Measurements from ENCODE around the gene C9orf50. TPM values are rescaled to one million over a fixed set of nuclear protein-coding genes. Genes with fewer than 3 reads are reported as not detected.

The C9orf50 gene
- total and polyA plus RNA-seq, 4 donors = 0.44 to 0.60 (median 0.59) TPM; not detected in 1

DNA sequence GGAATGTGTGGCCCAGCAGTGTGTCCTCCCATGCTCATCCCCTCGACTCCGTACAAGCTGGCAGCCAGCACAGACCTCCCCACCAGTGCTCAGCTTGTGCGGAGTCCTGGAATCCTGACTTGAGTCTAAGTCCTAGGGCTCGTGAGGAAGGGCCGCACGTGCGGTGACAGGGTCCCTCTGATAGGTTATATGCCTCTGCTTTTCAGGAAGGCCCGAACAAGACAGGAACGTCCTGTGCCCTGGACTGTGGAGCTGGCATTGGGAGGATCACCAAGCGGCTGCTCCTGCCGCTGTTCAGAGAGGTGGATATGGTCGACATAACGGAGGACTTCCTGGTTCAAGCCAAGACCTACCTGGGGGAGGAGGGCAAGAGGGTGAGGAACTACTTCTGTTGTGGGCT lies 12.9 kb upstream of the C9orf50 start:
- peaks cover 31% of the 10 kb centered on the region for H3K4me1 ChIP-seq (ENCODE audit: control insufficient read depth, insufficient read depth, low read length)
- no peak overlapping the region for H3K4me3 ChIP-seq (ENCODE audit: low read depth, low read length)
- DNase-seq (ENCODE audit: low read depth in 4 of 6, low spot score in 6 of 6) = no peak
- no peaks in the 10 kb centered on the region for H3K27me3 ChIP-seq (ENCODE audit: control insufficient read depth, insufficient read depth, low read length)
- H3K27ac ChIP-seq (ENCODE audit: low read depth, low read length) = no peak overlapping the region
- 87% methylated on average over 13 of the region's 13 CpGs for WGBS (ENCODE audit: insufficient coverage)
- H3K9me3 ChIP-seq (ENCODE audit: control insufficient read depth, insufficient read depth, low read length) = no peaks in the 10 kb centered on the region
- H3K36me3 ChIP-seq (ENCODE audit: control insufficient read depth, insufficient read depth, low read length) = peaks cover 87% of the 10 kb centered on the region

DNA sequence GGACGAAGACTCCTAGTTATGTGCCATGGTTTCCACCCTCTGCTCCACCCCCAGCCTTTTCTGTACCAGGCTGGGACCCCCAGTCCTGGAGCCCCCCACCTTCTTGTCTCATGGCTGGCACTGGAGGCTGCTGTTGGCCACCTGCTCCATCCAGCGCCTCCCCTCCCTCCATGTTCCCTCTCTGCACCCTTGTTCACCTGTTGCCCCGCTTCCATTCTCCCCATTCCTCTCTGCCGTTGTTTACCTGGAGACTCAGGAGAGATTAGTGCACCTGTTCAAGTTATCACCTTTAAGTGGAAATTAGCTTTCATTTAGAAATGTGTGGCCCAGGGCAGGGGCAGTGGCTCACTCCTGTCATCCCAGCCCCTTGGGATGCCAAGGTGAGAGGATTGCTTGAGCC lies 12.3 kb upstream of the C9orf50 start:
- DNase-seq (ENCODE audit: low read depth in 4 of 6, low spot score in 6 of 6) = no peak
- no peaks in the 10 kb centered on the region for H3K27me3 ChIP-seq (ENCODE audit: control insufficient read depth, insufficient read depth, low read length)
- no peak overlapping the region for H3K4me3 ChIP-seq (ENCODE audit: low read depth, low read length)
- H3K4me1 ChIP-seq (ENCODE audit: control insufficient read depth, insufficient read depth, low read length) = peaks cover 32% of the 10 kb centered on the region
- WGBS (ENCODE audit: insufficient coverage) = no CpG with 5 or more reads among the region's 4 CpGs
- no peaks in the 10 kb centered on the region for H3K9me3 ChIP-seq (ENCODE audit: control insufficient read depth, insufficient read depth, low read length)
- peaks cover 81% of the 10 kb centered on the region for H3K36me3 ChIP-seq (ENCODE audit: control insufficient read depth, insufficient read depth, low read length)
- H3K27ac ChIP-seq (ENCODE audit: low read depth, low read length) = no peak overlapping the region

DNA sequence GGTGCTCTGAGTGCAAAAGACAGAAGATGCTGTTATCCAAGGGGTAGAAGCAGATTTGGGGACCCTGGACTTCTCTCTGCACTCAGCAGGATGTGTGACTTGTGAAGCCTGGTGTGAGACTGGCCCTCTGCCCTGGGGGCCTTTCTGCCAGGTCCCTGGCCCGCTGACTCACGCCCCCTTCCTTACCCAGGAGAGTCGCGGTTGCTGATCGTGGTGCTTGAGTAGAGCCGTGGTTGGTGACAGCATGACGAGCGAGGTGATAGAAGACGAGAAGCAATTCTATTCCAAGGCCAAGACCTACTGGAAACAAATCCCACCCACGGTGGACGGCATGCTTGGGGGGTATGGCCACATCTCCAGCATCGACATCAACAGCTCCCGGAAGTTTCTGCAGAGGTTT lies 11.6 kb upstream of the C9orf50 start:
- Histone ChIP-seq H3K36me3 (ENCODE audit: control insufficient read depth, insufficient read depth, low read length) (peaks cover 76% of the 10 kb centered on the region), H3K9me3 (ENCODE audit: control insufficient read depth, insufficient read depth, low read length) (no peaks in the 10 kb centered on the region), H3K27ac (ENCODE audit: low read depth, low read length) (no peak overlapping the region), H3K4me3 (ENCODE audit: low read depth, low read length) (no peak overlapping the region), H3K27me3 (ENCODE audit: control insufficient read depth, insufficient read depth, low read length) (no peaks in the 10 kb centered on the region), H3K4me1 (ENCODE audit: control insufficient read depth, insufficient read depth, low read length) (peaks cover 39% of the 10 kb centered on the region)
- no peak for DNase-seq (ENCODE audit: low read depth in 4 of 6, low spot score in 6 of 6)
- WGBS (ENCODE audit: insufficient coverage) = no CpG with 5 or more reads among the region's 13 CpGs

DNA sequence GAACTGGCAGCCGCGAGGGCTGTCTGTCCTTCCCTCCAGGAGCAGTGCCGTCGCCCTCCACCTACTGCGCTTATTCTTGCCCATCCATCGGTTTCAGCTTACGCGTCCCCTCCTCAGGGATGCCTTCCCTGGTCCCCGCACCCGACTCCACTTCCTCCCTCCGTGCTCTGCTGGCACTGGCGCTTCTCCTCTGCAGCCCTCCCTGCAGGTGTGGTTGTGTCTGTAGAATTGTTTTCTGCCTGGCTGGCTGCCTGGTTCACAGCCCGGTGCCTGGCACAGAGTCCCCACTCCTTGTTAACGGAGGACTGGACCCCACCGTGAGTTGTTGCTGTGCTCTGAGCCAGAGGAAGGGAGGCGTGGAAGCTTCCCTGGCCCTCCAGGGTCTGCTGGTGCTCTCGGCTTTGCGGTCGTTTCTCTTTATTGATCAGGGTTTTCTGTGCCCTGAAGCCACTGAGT lies 10.8 kb upstream of the C9orf50 start:
- no peak for DNase-seq (ENCODE audit: low read depth in 4 of 6, low spot score in 6 of 6)
- Histone ChIP-seq H3K27me3 (ENCODE audit: control insufficient read depth, insufficient read depth, low read length) (no peaks in the 10 kb centered on the region), H3K4me3 (ENCODE audit: low read depth, low read length) (no peak overlapping the region), H3K36me3 (ENCODE audit: control insufficient read depth, insufficient read depth, low read length) (peaks cover 69% of the 10 kb centered on the region), H3K9me3 (ENCODE audit: control insufficient read depth, insufficient read depth, low read length) (no peaks in the 10 kb centered on the region), H3K4me1 (ENCODE audit: control insufficient read depth, insufficient read depth, low read length) (peaks cover 45% of the 10 kb centered on the region), H3K27ac (ENCODE audit: low read depth, low read length) (no peak overlapping the region)
- 50% methylated on average over 12 of the region's 19 CpGs for WGBS (ENCODE audit: insufficient coverage)

DNA sequence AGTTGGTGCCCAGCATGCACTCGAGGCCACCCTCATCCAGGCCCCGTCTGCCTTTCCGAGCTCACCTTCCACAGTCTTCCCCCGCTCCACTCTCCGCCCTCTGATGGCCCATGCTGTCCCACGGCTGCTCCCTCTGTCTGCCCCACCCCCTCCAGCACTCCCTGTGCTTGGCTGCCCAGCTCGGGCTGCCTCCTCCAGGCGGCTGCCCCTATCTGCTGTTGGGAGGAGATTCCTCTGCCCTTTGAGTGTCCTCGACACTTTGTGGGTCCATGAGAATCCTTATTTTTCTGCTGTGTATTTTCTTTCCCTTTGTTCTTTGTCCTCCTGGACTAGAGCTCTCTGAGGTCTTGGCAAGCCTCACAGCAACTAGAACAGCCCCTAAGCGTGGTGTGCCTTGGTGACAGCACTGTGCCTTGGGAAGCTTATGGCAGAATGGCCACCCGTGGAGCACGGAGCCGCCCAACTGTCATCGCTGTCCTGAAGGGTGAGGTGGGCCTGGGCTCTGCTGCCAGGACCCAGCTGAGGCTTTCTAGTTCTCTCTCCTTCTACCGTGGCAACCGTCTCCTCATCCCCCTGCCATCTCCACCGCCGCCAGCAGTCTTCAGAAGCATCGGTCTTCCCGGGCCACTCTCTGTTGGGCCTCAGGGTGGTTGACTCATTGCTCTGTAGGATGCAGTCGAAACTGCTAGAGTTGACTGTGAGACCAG lies 10.2 kb upstream of the C9orf50 start:
- Histone ChIP-seq H3K36me3 (ENCODE audit: control insufficient read depth, insufficient read depth, low read length) (peaks cover 63% of the 10 kb centered on the region), H3K4me1 (ENCODE audit: control insufficient read depth, insufficient read depth, low read length) (peaks cover 49% of the 10 kb centered on the region), H3K27ac (ENCODE audit: low read depth, low read length) (peak overlapping the region; percentile 25), H3K27me3 (ENCODE audit: control insufficient read depth, insufficient read depth, low read length) (no peaks in the 10 kb centered on the region), H3K4me3 (ENCODE audit: low read depth, low read length) (no peak overlapping the region), H3K9me3 (ENCODE audit: control insufficient read depth, insufficient read depth, low read length) (no peaks in the 10 kb centered on the region)
- peak in 1 of 6 donors; percentile 45 for DNase-seq (ENCODE audit: low read depth in 4 of 6, low spot score in 6 of 6)
- 48% methylated on average over 17 of the region's 21 CpGs for WGBS (ENCODE audit: insufficient coverage)

DNA sequence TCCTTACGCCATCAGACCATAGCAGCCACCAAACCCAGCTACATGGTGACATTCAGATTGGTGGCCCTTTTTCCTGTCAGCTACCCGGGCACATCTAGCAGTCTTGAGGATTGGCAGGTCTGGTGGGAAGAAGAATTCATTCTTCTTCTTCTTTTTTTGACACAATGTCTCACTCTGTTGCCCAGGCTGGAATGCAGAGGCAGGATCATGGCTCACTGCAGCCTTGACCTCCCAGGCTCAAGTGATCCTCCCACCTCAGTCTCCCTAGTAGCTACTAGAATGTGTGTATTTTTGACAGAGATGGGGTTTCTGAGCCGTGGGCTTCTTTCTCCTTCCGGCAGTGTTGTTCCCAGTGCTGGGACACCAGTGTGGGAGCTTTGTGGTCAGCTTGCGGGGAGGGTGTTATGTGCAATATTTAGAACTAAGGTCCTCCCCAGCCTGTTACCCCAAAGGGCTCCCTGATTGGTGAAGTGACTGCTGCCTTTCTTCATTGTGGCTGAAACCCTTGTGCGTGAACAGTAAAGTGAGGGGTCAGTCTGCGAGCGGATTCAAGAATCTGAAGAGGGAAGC lies 8.4 kb upstream of the C9orf50 start:
- Histone ChIP-seq H3K27me3 (ENCODE audit: control insufficient read depth, insufficient read depth, low read length) (no peaks in the 10 kb centered on the region), H3K4me1 (ENCODE audit: control insufficient read depth, insufficient read depth, low read length) (peaks cover 56% of the 10 kb centered on the region), H3K4me3 (ENCODE audit: low read depth, low read length) (no peak overlapping the region), H3K9me3 (ENCODE audit: control insufficient read depth, insufficient read depth, low read length) (no peaks in the 10 kb centered on the region), H3K36me3 (ENCODE audit: control insufficient read depth, insufficient read depth, low read length) (peaks cover 45% of the 10 kb centered on the region), H3K27ac (ENCODE audit: low read depth, low read length) (no peak overlapping the region)
- DNase-seq (ENCODE audit: low read depth in 4 of 6, low spot score in 6 of 6) = no peak
- WGBS (ENCODE audit: insufficient coverage) = 100% methylated on average over 3 of the region's 8 CpGs

DNA sequence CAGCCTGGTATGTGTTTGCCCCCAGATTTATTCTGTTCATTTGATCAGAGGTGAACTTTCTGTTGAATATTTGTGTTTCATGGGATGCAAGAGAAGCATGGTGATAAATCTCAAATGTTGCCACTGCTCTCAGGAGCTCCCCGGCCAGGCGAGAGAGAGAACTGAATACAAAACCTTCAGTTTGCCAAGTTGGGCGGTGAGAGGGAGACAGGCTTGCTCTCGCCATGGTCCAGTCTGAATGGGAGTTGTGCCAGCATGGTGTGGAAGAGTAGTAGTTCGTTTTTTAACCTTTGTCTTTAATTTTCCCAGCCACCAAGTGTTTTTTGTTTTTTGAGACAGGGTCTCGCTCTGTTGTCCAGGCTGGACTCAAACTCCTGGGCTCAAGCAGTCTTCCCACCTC lies 7.8 kb upstream of the C9orf50 start:
- no peak overlapping the region for H3K4me3 ChIP-seq (ENCODE audit: low read depth, low read length)
- H3K27ac ChIP-seq (ENCODE audit: low read depth, low read length) = no peak overlapping the region
- H3K27me3 ChIP-seq (ENCODE audit: control insufficient read depth, insufficient read depth, low read length) = no peaks in the 10 kb centered on the region
- H3K36me3 ChIP-seq (ENCODE audit: control insufficient read depth, insufficient read depth, low read length) = peaks cover 39% of the 10 kb centered on the region
- no peak for DNase-seq (ENCODE audit: low read depth in 4 of 6, low spot score in 6 of 6)
- no peaks in the 10 kb centered on the region for H3K9me3 ChIP-seq (ENCODE audit: control insufficient read depth, insufficient read depth, low read length)
- WGBS (ENCODE audit: insufficient coverage) = 50% methylated on average over 5 of the region's 6 CpGs
- peaks cover 56% of the 10 kb centered on the region for H3K4me1 ChIP-seq (ENCODE audit: control insufficient read depth, insufficient read depth, low read length)

DNA sequence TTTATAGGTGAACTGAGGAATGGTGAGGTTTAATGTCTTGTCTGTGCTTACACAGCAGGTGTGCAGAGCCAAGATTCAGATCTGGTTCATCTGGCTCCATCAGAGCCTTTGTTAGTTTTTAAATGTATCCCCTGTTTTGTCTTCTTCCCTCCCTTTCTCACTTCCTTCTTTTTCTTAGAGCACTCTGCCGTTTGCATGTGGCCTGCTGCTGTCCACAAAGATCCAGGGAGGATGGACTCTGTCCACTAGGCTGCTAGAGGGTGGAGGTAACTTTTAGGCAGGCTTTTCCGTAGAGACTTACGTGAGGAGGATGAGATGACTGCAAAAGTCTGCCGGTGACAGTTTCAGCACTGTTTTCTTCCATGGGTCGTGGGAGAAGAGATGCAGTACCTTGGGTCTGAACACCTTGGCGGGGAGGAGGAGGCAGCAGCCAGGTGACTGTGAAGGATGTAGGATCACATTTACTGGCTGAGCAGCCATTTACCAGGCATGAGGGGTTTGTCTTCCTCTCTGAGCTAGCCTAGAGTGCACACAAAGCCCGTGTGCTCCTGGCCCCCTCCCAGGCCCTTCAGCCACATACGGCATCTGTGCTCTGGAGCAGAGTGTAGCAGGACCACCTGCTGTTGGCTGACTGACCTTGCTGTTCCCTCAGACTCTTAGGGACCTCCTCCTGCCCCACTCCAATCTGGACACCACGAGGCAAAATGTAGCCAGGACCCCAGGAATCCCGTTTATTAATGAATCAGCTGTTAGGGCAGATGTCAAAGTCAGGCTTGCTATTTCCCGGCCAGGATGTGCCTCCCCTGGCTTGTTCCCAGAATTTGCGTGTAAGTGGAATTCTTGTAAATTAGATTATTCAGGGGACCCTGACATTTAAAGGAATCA lies 6.9 kb upstream of the C9orf50 start:
- WGBS (ENCODE audit: insufficient coverage) = 46% methylated on average over 10 of the region's 12 CpGs
- peaks cover 56% of the 10 kb centered on the region for H3K4me1 ChIP-seq (ENCODE audit: control insufficient read depth, insufficient read depth, low read length)
- peaks cover 30% of the 10 kb centered on the region for H3K36me3 ChIP-seq (ENCODE audit: control insufficient read depth, insufficient read depth, low read length)
- H3K27ac ChIP-seq (ENCODE audit: low read depth, low read length) = no peak overlapping the region
- no peak for DNase-seq (ENCODE audit: low read depth in 4 of 6, low spot score in 6 of 6)
- H3K9me3 ChIP-seq (ENCODE audit: control insufficient read depth, insufficient read depth, low read length) = no peaks in the 10 kb centered on the region
- no peak overlapping the region for H3K4me3 ChIP-seq (ENCODE audit: low read depth, low read length)
- no peaks in the 10 kb centered on the region for H3K27me3 ChIP-seq (ENCODE audit: control insufficient read depth, insufficient read depth, low read length)

DNA sequence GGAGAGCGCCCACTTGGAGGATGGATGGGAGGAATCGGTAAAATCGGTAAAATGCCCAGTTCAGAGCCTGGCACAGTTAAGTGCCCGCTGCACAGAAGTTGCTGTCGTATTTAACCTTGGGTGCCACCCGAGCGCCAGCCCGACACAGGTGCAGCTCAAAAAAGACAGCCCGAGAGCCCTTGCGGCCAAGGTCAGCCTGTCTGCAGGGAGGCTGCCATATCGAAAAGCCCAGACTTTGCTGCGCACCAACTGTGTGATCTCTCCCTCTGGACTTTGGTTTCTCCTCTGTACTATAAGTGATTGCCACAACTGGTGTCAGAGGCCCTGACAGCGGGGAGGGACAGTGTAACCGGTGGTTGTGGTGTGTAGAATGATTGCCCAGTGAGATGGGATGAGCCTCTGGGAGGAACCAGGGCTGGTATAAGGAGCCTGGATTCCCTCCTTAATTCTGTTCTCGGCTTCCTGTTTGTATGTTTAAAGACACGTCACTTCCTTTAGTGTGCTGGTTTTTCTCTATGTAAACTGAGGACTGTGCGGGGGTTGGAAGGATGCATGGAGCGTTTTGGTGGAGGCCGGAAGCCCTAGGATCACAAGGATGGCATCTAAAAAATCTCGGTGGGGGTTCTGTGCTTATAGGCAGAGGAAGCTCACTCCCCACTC lies 5.9 kb upstream of the C9orf50 start:
- WGBS (ENCODE audit: insufficient coverage) = 8% methylated on average over 17 of the region's 20 CpGs
- DNase-seq (ENCODE audit: low read depth in 4 of 6, low spot score in 6 of 6) = no peak
- Histone ChIP-seq H3K27me3 (ENCODE audit: control insufficient read depth, insufficient read depth, low read length) (no peaks in the 10 kb centered on the region), H3K9me3 (ENCODE audit: control insufficient read depth, insufficient read depth, low read length) (no peaks in the 10 kb centered on the region), H3K4me1 (ENCODE audit: control insufficient read depth, insufficient read depth, low read length) (peaks cover 46% of the 10 kb centered on the region), H3K27ac (ENCODE audit: low read depth, low read length) (peak overlapping the region; percentile 90), H3K4me3 (ENCODE audit: low read depth, low read length) (peak overlapping the region; percentile 90), H3K36me3 (ENCODE audit: control insufficient read depth, insufficient read depth, low read length) (peaks cover 23% of the 10 kb centered on the region)
